ENCODE data around the gene STIM1. TPM values are rescaled to one million over a fixed set of nuclear protein-coding genes. Genes with fewer than 3 reads are reported as not detected.

STIM1 gene
- total RNA-seq, 1 experiment from 2014 or later = 28.3 TPM

- POLR2A ChIA-PET (ENCODE audit: unreplicated experiment) = no interaction called here
- no peaks in the 10 kb centered on the region for H3K36me3 ChIP-seq (ENCODE audit: low read depth)
These were observed 36.3 kb downstream of the STIM1 start for GRCh38 chr11:3891751-3892150.

GRCh38 chr11:3892156-3892555, 36.7 kb downstream of the STIM1 start:
- Histone ChIP-seq H4K20me1 (ENCODE audit: insufficient read depth) (no peaks in the 10 kb centered on the region), H3K79me2 (ENCODE audit: low read depth) (peaks cover 5% of the 10 kb centered on the region; the same call in 1 of the 2 replicates), H3K36me3 (ENCODE audit: low read depth) (no peaks in the 10 kb centered on the region), H3K27ac (no peak overlapping the region), H3K27me3 (ENCODE audit: insufficient read depth, low read depth) (no peaks in the 10 kb centered on the region), H3K4me3 (no peak overlapping the region), H2AFZ (no peak overlapping the region), H3F3A (ENCODE audit: insufficient read depth, low read depth) (peaks cover 8% of the 10 kb centered on the region; the same call in 1 of the 2 replicates), H3K9me2 (ENCODE audit: insufficient read depth) (no peaks in the 10 kb centered on the region), H3K4me1 (replicated peaks; ENCODE audit: insufficient read depth) (peaks cover 12% of the 10 kb centered on the region), H3K4me2 (no peak overlapping the region), H3K9me3 (ENCODE audit: insufficient read depth, low read depth) (no peaks in the 10 kb centered on the region)
- TF ChIP-seq CTCF (conservative IDR thresholded peaks at IDR 0.05) (no peak), EZH2 (IDR thresholded peaks at IDR 0.05; ENCODE audit: low read depth) (no peak)
- no TSS peak for BruUV-seq (replicated peaks)
- CTCF ChIA-PET = no interaction called here
- intact Hi-C loops (cut with micrococcal nuclease; ENCODE audit: unreplicated experiment) = no loop called here
- no peak for DNase-seq
- POLR2A ChIA-PET (ENCODE audit: unreplicated experiment) = no interaction called here

More at GRCh38 chr11:3891751-3892150, 36.3 kb downstream of the STIM1 start:
- H2AFZ ChIP-seq = no peak overlapping the region
- H3K27ac ChIP-seq = no peak overlapping the region
- CTCF ChIA-PET = no interaction called here
- no peaks in the 10 kb centered on the region for H3K9me3 ChIP-seq (ENCODE audit: insufficient read depth, low read depth)
- H3K9me2 ChIP-seq (ENCODE audit: insufficient read depth) = no peaks in the 10 kb centered on the region
- H3K4me3 ChIP-seq = no peak overlapping the region
- BruUV-seq (replicated peaks) = no TSS peak
- no peak for TF ChIP-seq EZH2 (IDR thresholded peaks at IDR 0.05; ENCODE audit: low read depth)
- TF ChIP-seq CTCF (conservative IDR thresholded peaks at IDR 0.05) = no peak
- peaks cover 8% of the 10 kb centered on the region; the same call in 1 of the 2 replicates for H3F3A ChIP-seq (ENCODE audit: insufficient read depth, low read depth)
- no peak for DNase-seq
- H3K79me2 ChIP-seq (ENCODE audit: low read depth) = peaks cover 8% of the 10 kb centered on the region; the same call in 1 of the 2 replicates
- no peak overlapping the region for H3K4me2 ChIP-seq
- H4K20me1 ChIP-seq (ENCODE audit: insufficient read depth) = no peaks in the 10 kb centered on the region
- intact Hi-C loops (cut with micrococcal nuclease; ENCODE audit: unreplicated experiment) = no loop called here
- H3K27me3 ChIP-seq (ENCODE audit: insufficient read depth, low read depth) = no peaks in the 10 kb centered on the region
- peaks cover 12% of the 10 kb centered on the region for H3K4me1 ChIP-seq (replicated peaks; ENCODE audit: insufficient read depth)

GRCh38 chr11:3893311-3893710, 37.8 kb downstream of the STIM1 start:
- ChIA-PET CTCF (interaction anchor here (0.7 kb wide), 1 partner anchor 39 kb away, joined by 5 read pairs; no protein-coding TSS in a partner anchor), POLR2A (ENCODE audit: unreplicated experiment) (no interaction called here)
- Histone ChIP-seq H3K36me3 (ENCODE audit: low read depth) (no peaks in the 10 kb centered on the region), H2AFZ (no peak overlapping the region), H3K27me3 (ENCODE audit: insufficient read depth, low read depth) (no peaks in the 10 kb centered on the region), H3K4me1 (replicated peaks; ENCODE audit: insufficient read depth) (peaks cover 12% of the 10 kb centered on the region), H3K79me2 (ENCODE audit: low read depth) (0 out of 2 replicates have a peak, but pooled peaks cover 3% of the 10 kb centered on the region), H3K9me2 (ENCODE audit: insufficient read depth) (no peaks in the 10 kb centered on the region), H3K27ac (peak overlapping the region; percentile 61; the same call in 1 of the 2 replicates), H3K4me3 (no peak overlapping the region), H3F3A (ENCODE audit: insufficient read depth, low read depth) (peaks cover 8% of the 10 kb centered on the region; the same call in 1 of the 2 replicates), H4K20me1 (ENCODE audit: insufficient read depth) (no peaks in the 10 kb centered on the region), H3K9me3 (ENCODE audit: insufficient read depth, low read depth) (no peaks in the 10 kb centered on the region), H3K4me2 (no peak overlapping the region)
- no TSS peak for BruUV-seq (replicated peaks)
- TF ChIP-seq EZH2 (IDR thresholded peaks at IDR 0.05; ENCODE audit: low read depth) (no peak), CTCF (conservative IDR thresholded peaks at IDR 0.05) (no peak)
- intact Hi-C loops (cut with micrococcal nuclease; ENCODE audit: unreplicated experiment) = no loop called here
- DNase-seq = no peak
